Loucy (cell line): Measurements from ENCODE around the gene CAMKMT.

ENCODE experiments used
- EZH2phosphoT487 ChIP-seq: fragments of 200-600 bp; IDR thresholded peaks from 2 replicates; pipeline ENCODE4 v1.6.1; 2018; ENCODE audit warnings: antibody characterized with exemption, mild to moderate bottlenecking, moderate library complexity, borderline replicate concordance
- TF ChIP-seq, protein P1 (sequence below): fragments of 200-600 bp; sonication (generic); conservative IDR thresholded peaks from 2 replicates; pipeline ENCODE4 v1.5.1; 2014; ENCODE audit warnings: mild to moderate bottlenecking, antibody characterized with exemption, low read length

- TF ChIP-seq, protein P1, sequence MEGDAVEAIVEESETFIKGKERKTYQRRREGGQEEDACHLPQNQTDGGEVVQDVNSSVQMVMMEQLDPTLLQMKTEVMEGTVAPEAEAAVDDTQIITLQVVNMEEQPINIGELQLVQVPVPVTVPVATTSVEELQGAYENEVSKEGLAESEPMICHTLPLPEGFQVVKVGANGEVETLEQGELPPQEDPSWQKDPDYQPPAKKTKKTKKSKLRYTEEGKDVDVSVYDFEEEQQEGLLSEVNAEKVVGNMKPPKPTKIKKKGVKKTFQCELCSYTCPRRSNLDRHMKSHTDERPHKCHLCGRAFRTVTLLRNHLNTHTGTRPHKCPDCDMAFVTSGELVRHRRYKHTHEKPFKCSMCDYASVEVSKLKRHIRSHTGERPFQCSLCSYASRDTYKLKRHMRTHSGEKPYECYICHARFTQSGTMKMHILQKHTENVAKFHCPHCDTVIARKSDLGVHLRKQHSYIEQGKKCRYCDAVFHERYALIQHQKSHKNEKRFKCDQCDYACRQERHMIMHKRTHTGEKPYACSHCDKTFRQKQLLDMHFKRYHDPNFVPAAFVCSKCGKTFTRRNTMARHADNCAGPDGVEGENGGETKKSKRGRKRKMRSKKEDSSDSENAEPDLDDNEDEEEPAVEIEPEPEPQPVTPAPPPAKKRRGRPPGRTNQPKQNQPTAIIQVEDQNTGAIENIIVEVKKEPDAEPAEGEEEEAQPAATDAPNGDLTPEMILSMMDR = no peak
- TF ChIP-seq EZH2phosphoT487 = no peak
Observed at GRCh38 chr2:44358503-44358902, 3.2 kb upstream of the CAMKMT start.
